Retinal pigment epithelial cell (primary cell): ENCODE results near the gene GBP6.
"Not testable (repeated sequence)": the region's sequence is repeated elsewhere in the genome, so short reads cannot be mapped to it uniquely, and the experiment has no call there.

Experiments
- DNase-seq: peaks from one replicate; pipeline ENCODE4 v3.0.0-alpha.2; 2010; ENCODE audit warnings: low read depth
- H3K4me3 ChIP-seq: 2 replicates; pipeline ENCODE4 v1.5.1; 2011; ENCODE audit warnings: mild to moderate bottlenecking, low read length, control low read depth, moderate library complexity
- CTCF ChIP-seq: conservative IDR thresholded peaks from 2 replicates; pipeline ENCODE4 v1.5.1; 2011; ENCODE audit warnings: low read depth, low read length, control low read depth, inconsistent platforms

Gene GBP6

GRCh38 chr1:89363638-89364536 is at the start of gene GBP6:
Gene GBP6, plus strand, starts transcription at chr1:89364059. Its CDS starts 4,493 bp downstream, at chr1:89368552.
- DNase-seq, result no peak
- no peak within 1 kb of the TSS for H3K4me3 ChIP-seq

GRCh38 chr1:89322402-89322801 is 41.5 kb upstream of the GBP6 start:
- no peak overlapping the region for H3K4me3 ChIP-seq
- TF ChIP-seq CTCF, result no peak
- DNase-seq, result no peak

More at GRCh38 chr1:89363638-89364536, at the start of gene GBP6:
- no peak for TF ChIP-seq CTCF

GRCh38 chr1:89331890-89332289 is 32.0 kb upstream of the GBP6 start:
- no peak for TF ChIP-seq CTCF
- no peak for DNase-seq
- no peak overlapping the region for H3K4me3 ChIP-seq

- H3K4me3 ChIP-seq, result no peak overlapping the region
- DNase-seq, result no peak
- TF ChIP-seq CTCF, result no peak
Observed at GRCh38 chr1:89332461-89332860, 31.4 kb upstream of the GBP6 start.

GRCh38 chr1:89335486-89335885 is 28.4 kb upstream of the GBP6 start:
- TF ChIP-seq CTCF, result no peak
- H3K4me3 ChIP-seq, result no peak overlapping the region
- no peak for DNase-seq

- no peak for TF ChIP-seq CTCF
- DNase-seq, result no peak
- H3K4me3 ChIP-seq, result no peak overlapping the region
Observed at GRCh38 chr1:89337903-89338302, 26.0 kb upstream of the GBP6 start.

GRCh38 chr1:89339039-89339438 is 24.8 kb upstream of the GBP6 start:
- TF ChIP-seq CTCF, result no peak
- no peak for DNase-seq
- H3K4me3 ChIP-seq, result no peak overlapping the region

GRCh38 chr1:89345479-89345878 is 18.4 kb upstream of the GBP6 start:
- not testable (repeated sequence) for DNase-seq, H3K4me3 ChIP-seq
